Ovary (tissue), 3 donors: ENCODE results near the gene ARHGAP22.

Source experiments
- CTCF ChIP-seq, 3 donors: fragments of 450-650 bp in 2 of 3; fragments of 200-600 bp in 1 of 3; IDR thresholded peaks; one replicate each; pipeline versions ENCODE4 v1.5.1 to v1.8.0; 2016 to 2022; ENCODE audit warnings: antibody characterized with exemption in 3 of 3, mild to moderate bottlenecking in 1 of 3
- EP300 ChIP-seq: sonication (generic); formaldehyde crosslinking; IDR thresholded peaks from one replicate; pipeline ENCODE4 v1.6.1; 2017; ENCODE audit warnings: antibody characterized with exemption
- POLR2A ChIP-seq: fragments of 450-650 bp; IDR thresholded peaks from one replicate; pipeline ENCODE4 v1.6.1; 2017; ENCODE audit warnings: antibody characterized with exemption, mild to moderate bottlenecking, moderate library complexity
- donor health status: DM: no; HTN: no; CAD: no.

DNA sequence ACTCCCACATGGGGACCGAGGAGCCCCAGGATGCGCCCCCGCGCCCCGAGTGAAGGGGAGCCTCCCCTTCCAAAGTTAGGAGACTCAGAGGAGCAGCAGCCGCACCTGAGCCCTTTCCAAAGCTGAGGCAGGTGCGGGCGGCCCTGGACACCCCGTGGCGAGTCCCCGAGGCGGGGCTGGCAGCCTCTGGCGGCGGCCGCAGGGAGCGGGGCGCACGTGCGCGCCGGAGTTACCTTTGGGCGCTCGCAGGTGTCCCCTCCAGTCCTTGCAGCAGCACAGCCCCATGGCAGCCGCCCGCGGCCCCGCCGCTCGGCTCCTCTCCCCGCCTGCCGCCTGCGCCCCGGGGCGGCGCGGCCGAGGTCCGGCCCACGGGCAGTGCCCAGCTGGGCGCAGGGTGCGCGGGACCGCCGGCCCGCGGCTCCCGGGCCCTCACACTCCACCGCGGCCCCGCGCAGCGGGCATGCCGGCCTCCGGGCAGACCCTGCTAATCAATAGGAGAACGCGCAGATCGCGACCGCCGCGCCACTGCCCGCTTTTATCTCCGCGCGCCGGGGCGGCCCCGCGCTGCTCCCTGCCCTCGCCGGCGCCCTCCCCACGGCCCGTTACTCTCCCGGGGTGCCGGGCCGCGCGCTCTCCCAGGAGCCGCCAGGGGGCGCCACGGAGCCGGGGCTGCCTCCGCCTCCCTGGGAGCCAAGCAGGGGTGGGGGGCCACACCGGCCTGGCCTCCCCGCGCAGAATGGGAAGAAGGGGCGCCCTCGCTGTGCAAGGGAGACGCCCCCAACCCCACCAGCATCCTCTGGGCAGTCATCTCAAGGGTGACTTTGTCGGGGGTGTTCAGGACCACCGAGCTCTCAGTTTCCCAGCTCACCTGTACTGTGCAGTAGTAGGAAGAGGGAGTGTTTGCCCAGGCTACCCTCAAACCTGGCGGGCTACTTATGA is 80.8 kb downstream of the ARHGAP22 start:
- no peak for TF ChIP-seq POLR2A
- TF ChIP-seq CTCF (IDR thresholded peaks at IDR 0.05) = peak in 1 of 3 donors; percentile 49
- TF ChIP-seq EP300 = no peak
